Motor neuron (in vitro differentiated cells): ENCODE measurements around the gene CACNA1I. TPM values are rescaled to one million over a fixed set of nuclear protein-coding genes. Genes with fewer than 3 reads are reported as not detected.
"Not testable (repeated sequence)": the region's sequence is repeated elsewhere in the genome, so short reads cannot be mapped to it uniquely, and the experiment has no call there.

Experiments
- ATAC-seq, 8 experiments: fragments of 200-7000 bp; cut with Tn5 transposase; replicated peaks in 6 of 8; 2 replicates each; pipeline ENCODE4 v1.8.0; 2021; ENCODE audit warnings: mild to moderate bottlenecking in 8 of 8, moderate library complexity in 8 of 8
- H3K27ac ChIP-seq, 2 donors: fragments of 250-450 bp; sonication (Bioruptor Pico); 2 replicates each; pipeline ENCODE4 v1.9.0; 2021; ENCODE audit warnings: antibody characterized with exemption in 2 of 2, mild to moderate bottlenecking in 2 of 2, moderate library complexity in 1 of 2
- H3K4me1 ChIP-seq, 2 donors: fragments of 250-450 bp; sonication (Bioruptor Pico); replicated peaks in 1 of 2; 2 replicates each; pipeline ENCODE4 v1.6.1; 2021; ENCODE audit warnings: antibody characterized with exemption in 2 of 2, mild to moderate bottlenecking in 2 of 2, moderate library complexity in 1 of 2
- H3K4me3 ChIP-seq, 5 donors: fragments of 250-450 bp; sonication (Bioruptor Pico); 2 replicates each; pipeline ENCODE4 v1.9.0; 2021; ENCODE audit warnings: antibody characterized with exemption in 5 of 5, mild to moderate bottlenecking in 5 of 5, moderate library complexity in 4 of 5
- WGBS, 10 experiments: fragments of 450-650 bp; shearing (Covaris generic); methylation state at CpG; one replicate each; pipeline ENCODE4 v1.0.0; 2022; 5-methylcytosine and 5-hydroxymethylcytosine counted together
- in situ Hi-C, 9 experiments: fragments of 400-800 bp; cut with MboI; loops; one replicate each; pipeline ENCODE4 v1.15.0; 2021; ENCODE audit warnings: low sequenced_read_pairs in 9 of 9, low pct_unique_long_range_greater_than_20kb in 2 of 9; ENCODE audit not compliant: unreplicated experiment in 9 of 9
- total RNA-seq, 8 experiments: library from RNA; unstranded; fragments of 300-600 nt; gene quantifications; 2 replicates each; pipeline versions ENCODE4 v1.2.3 to v1.2.4, GENCODE V29; 2022

Gene CACNA1I
- total RNA-seq, 8 experiments from 2014 or later: 0.09 to 1.00 (median 0.24) TPM

DNA sequence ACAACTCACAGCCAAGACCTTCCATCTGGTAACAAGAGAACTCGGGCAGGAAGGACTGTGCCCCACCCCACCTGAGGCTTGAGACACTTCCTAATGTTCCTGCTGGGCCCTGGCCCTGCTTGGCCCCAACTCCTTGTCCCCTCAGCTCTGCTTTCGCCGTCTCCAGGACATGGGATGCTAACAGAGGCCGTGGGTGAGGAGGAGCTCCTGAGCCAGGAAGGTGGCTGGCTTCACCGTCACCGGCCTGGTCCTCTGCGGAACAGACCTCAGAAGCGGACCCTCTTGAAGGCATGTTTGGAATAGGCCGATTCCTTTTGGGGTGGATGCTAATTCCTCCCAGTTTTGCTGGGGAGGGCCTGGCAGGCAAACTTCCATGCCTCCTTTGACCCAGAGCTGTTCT is 154.3 kb downstream of the CACNA1I start:
- in situ Hi-C loops: no loop called here
- no peak for ATAC-seq
- Histone ChIP-seq H3K27ac (no peak overlapping the region), H3K4me1 (peaks cover 17 to 20% of the 10 kb centered on the region in 2 donors), H3K4me3 (no peak overlapping the region)
- 0 to 100% (median 43%) methylated on average over 1 to 5 of the region's 9 CpGs; no CpG with 5 or more reads in 6 of the 10 experiments for WGBS, 10 experiments

DNA sequence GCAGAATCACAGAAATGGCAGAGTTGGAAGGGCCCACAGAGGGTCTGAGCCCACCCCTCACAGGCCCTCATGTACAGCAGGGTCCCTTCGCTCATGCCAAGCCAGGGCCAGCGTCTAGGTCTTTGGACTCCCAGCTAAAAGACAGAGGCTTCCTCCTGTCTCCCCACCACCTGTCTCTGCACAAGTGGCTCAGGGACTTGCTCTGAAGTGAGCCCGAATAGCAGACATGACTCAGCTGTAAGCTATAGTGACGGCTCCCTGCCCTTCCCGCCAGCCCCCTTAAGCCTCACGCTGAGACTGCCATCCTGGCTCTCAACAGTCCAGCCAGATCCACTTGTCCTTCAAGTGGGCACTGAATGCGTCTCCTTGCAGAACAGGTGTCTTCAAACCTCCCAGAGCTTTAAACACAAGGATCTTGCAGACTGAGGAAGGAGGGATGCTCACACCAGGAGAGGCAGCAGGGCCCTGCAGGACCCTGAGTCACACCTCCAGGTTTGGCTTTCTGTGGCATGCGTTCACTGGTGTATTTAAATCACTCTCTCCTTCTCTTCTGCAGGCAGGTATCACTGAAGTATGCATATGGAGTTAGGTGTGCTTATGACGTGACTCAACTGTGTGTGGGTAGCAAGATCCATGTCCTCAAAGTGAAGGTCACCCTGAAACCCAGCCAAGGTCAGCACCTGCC is 154.9 kb downstream of the CACNA1I start:
- WGBS, 10 experiments: 0 to 100% (median 69%) methylated on average over 1 to 3 of the region's 9 CpGs; no CpG with 5 or more reads in 4 of the 10 experiments
- Histone ChIP-seq H3K4me3 (no peak overlapping the region), H3K4me1 (peaks cover 11 to 14% of the 10 kb centered on the region in 2 donors), H3K27ac (no peak overlapping the region)
- ATAC-seq: peak in 2 of 8 experiments; percentile 28
- in situ Hi-C loops: no loop called here

DNA sequence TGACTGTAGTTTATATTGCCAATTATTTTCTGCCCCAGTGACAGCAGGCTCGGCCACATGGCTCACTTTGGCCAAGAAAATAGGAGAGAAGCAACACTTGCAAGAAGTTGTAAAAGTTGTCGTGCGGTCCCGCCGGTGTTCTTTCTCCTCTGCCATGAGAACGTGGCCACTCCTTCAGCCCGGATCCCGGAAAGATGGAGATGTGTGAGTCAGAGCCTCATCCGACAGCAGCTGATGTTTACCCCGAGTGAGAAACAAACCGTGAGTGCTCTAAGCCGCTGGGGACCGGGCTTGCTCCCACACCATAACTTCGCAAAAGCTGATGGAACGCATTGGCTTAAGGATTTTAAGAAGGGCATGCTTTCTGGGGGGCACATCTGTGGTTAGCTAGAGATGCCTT is 157.0 kb downstream of the CACNA1I start:
- peaks cover 0 to 5% of the 10 kb centered on the region in 2 donors for H3K4me1 ChIP-seq
- H3K4me3 ChIP-seq: no peak overlapping the region
- peak in 2 of 8 experiments; percentile 32 to 54 for ATAC-seq
- WGBS, 10 experiments: 0 to 96% (median 64%) methylated on average over 1 to 5 of the region's 15 CpGs; no CpG with 5 or more reads in 3 of the 10 experiments
- in situ Hi-C loops: no loop called here
- no peak overlapping the region for H3K27ac ChIP-seq

DNA sequence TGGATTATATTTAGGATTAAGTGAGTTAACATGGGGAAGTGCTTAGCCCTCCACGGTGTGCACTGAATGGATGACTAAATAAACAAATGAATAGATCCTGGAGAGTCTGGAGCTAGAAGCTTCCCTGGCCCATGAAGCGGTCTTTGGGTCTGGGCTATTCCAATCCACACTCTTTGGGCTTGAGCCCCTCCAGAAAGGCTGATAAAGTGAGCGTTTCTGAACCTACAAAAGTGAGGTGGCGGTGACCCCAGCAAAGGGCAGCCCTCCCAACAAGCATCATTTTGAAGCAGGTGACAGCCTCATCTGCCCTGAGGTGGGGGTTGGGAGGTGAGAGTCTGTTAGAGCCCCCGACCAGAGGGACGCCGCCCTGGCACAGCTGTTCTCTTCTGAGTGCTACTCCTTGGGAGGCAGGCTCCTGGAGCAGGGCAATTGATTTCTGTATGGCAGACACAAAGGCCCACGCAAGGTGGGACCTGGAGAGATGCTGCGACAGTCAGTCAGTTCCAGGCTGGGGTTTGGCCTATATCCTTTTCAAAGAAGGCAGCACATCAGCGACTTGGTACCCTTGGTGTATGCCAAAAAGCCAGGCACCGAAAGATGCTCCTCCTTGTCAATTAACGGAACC is 157.8 kb downstream of the CACNA1I start:
- ATAC-seq: no peak
- H3K4me3 ChIP-seq: no peak overlapping the region
- H3K4me1 ChIP-seq: peaks cover 0 to 5% of the 10 kb centered on the region in 2 donors
- 36 to 100% (median 54%) methylated on average over 1 to 7 of the region's 12 CpGs; no CpG with 5 or more reads in 2 of the 10 experiments for WGBS, 10 experiments
- in situ Hi-C loops: no loop called here
- H3K27ac ChIP-seq: no peak overlapping the region

DNA sequence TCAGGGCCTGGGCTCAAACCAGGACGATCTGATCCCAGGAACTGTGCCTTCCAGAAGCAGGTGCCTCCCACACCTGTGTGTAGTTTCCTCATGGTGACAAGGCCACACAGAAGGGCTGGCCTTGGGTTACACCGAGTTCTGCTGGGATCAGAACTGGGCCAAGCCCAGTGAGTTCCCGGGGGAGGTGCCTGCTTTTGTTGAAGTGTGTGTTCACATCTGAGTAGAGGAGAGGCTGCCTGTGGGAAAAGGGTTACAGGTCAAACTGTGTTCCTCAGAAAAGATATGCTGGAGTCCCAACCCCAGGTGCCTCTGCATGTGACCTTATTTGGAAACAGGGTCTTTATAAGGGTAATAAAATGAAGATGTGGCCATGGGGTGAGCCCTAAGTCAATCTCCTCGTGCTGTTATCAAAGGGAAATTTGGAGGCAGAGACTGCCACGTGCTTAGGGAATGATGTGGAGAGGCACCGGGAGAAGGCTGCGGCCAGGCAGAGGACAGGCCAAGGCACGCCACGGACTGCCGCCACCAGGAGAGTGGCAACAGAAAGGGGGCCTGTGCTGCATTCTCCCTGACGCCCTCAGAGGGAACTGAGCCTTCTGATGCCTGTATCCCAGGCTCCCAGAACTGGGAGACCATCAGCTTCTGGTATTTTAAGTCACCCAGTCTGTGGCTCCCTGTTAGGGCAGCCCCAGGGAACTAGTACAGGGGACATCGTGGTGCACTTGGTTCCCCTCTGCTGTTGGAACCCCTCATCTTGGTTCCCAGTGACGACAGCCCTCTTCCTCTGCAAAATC is 158.8 kb downstream of the CACNA1I start:
- H3K4me3 ChIP-seq: no peak overlapping the region
- 10 to 85% (median 40%) methylated on average over 1 to 7 of the region's 13 CpGs; no CpG with 5 or more reads in 1 of the 10 experiments for WGBS, 10 experiments
- ATAC-seq: no peak
- no peak overlapping the region for H3K27ac ChIP-seq
- in situ Hi-C loops: no loop called here
- H3K4me1 ChIP-seq: peaks cover 0 to 5% of the 10 kb centered on the region in 2 donors

DNA sequence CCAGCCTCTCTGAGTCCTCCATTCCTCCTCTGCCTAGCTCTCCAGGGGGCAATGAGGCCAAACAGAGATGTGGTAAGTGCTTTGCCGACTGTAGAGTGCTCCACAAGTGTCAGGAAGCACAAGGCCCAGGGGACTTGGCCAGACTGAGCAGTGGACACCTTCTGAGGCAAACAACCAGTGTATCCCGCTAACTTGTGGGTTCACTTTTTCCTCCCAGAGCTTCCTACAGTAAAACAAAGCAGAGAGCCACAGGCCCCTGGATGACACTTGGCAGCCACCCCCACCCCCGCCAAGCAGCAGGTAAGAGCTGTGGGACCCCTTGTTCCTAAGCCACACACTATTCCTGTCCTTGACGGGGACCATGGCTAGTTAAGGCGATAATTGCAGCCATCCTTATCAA is 160.9 kb downstream of the CACNA1I start:
- 53 to 80% (median 80%) methylated on average over 1 to 4 of the region's 5 CpGs; no CpG with 5 or more reads in 6 of the 10 experiments for WGBS, 10 experiments
- in situ Hi-C loops: no loop called here
- ATAC-seq: no peak
- Histone ChIP-seq H3K4me1 (peaks cover 0 to 5% of the 10 kb centered on the region in 2 donors), H3K27ac (no peak overlapping the region), H3K4me3 (no peak overlapping the region)

DNA sequence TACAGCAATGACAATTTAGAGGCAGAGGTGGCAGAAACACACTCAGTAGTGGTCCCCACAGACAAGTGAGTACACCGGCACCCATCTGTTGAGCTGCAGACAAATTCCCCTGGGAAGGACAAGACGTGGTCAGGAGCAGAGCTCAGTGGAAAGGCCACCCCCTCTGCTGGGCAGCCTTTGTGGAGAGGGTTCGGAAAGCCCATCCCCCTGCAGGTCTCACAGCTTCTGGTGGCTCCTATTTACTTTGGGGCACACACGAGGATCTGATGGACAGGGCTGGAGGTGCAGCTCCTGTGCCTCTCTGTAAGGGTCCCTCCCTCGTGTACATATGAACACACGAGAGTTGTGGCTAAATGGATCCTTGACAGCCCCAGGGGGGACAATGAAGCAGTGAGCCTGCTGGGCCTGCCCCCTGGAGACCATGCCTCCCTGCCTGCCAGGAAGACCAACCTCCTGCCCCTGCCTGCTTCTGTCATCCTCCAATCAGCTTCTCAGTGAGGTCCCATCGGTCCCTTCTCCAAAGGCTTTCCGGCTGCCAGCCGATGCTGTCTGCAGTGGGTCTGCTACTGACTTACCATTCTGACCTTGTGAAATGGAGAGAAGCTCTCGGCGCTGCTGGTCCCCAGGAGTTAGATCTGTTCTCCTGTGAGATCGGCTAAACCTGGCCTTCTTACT is 161.5 kb downstream of the CACNA1I start:
- Histone ChIP-seq H3K27ac (no peak overlapping the region), H3K4me1 (peaks cover 0 to 5% of the 10 kb centered on the region in 2 donors), H3K4me3 (no peak overlapping the region)
- in situ Hi-C loops: no loop called here
- 47 to 80% (median 64%) methylated on average over 1 to 8 of the region's 12 CpGs; no CpG with 5 or more reads in 5 of the 10 experiments for WGBS, 10 experiments
- peak in 4 of 8 experiments; percentile 12 to 47 (median 22) for ATAC-seq

DNA sequence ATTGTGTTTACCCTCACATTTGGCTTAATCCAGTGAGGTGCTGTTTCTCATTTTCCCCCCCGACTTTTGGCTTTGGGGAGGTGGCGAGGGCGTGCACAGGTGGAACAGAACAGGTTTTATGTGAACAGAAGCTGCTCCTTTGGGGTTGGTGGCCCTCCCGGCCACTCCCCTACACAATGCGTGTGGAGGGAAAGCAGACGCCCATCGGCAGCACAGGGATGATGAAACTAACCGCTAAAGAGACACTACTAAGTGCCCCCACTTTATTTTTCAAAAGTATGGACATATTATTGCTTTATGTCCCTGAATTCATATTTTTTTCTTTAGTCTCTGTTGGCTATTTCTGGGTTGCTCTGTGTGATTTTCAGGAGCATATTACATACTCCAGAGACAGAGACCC is 162.1 kb downstream of the CACNA1I start:
- Histone ChIP-seq H3K27ac (no peak overlapping the region), H3K4me3 (no peak overlapping the region), H3K4me1 (peaks cover 0 to 5% of the 10 kb centered on the region in 2 donors)
- in situ Hi-C loops: no loop called here
- 11 to 100% (median 87%) methylated on average over 1 to 8 of the region's 8 CpGs; no CpG with 5 or more reads in 3 of the 10 experiments for WGBS, 10 experiments
- no peak for ATAC-seq

DNA sequence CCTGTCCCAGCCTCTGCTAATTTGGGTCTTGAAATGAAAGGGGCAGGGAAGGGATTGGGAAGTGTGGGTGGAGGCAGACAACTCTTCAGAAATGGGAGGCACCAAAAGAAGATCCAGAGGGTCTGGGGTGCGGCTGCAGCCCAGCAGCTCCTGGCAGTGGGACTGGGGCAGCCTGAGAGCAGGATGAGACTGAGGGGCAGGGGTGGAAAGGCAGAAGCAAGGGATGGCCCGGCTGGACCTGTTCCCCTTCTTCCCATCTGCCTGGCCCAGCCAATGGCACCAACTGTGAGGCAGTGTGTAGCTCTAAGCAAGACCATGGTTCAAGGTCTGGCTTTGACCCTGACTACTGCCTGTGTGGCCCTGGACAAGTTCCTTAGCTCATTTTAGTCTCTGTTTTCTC is 162.6 kb downstream of the CACNA1I start:
- Histone ChIP-seq H3K4me3 (no peak overlapping the region), H3K4me1 (peaks cover 0 to 7% of the 10 kb centered on the region in 2 donors), H3K27ac (no peak overlapping the region)
- in situ Hi-C loops: no loop called here
- no peak for ATAC-seq
- WGBS, 10 experiments: 0 to 80% (median 50%) methylated on average over 1 of the region's 2 CpGs; no CpG with 5 or more reads in 7 of the 10 experiments

DNA sequence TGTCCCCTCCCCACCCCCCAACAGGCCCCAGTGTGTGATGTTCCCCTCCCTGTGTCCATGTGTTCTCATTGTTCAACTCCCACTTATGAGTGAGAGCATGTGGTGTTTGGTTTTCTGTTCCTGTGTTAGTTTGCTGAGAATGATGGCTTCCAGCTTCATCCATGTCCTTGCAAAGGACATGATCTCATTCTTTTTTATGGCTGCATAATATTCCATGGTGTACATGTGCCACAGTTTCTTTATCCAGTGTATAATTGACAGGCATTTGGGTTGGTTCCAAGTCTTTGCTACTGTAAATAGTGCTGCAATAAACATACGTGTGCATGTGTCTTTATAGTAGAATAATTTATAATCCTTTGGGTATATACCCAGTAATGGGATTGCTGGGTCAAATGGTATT is 163.5 kb downstream of the CACNA1I start:
- 83% methylated on average over 1 of the region's 1 CpG; no CpG with 5 or more reads in 9 of the 10 experiments for WGBS, 10 experiments
- H3K4me1 ChIP-seq, H3K4me3 ChIP-seq, H3K27ac ChIP-seq, ATAC-seq, in situ Hi-C loops: not testable (repeated sequence)

DNA sequence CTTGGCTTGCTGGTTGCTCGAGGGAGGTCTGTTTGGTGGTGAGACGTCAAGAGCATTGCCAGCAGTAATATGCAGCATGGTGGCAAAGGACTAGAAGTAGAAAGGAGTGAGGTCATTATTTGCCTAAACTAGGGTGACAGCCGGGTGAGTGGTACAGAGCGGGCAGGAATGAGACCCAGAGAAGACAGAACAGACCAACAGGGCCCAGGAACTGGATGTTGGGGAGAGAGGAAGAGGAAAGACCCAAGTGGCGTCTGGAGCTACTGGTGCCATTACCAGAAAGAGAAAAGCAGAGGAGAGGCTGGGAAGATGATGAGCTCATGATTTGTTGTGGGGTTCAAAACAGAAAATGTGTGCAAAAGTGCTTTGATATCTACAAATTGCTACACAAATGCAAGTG is 164.3 kb downstream of the CACNA1I start:
- in situ Hi-C loops: no loop called here

DNA sequence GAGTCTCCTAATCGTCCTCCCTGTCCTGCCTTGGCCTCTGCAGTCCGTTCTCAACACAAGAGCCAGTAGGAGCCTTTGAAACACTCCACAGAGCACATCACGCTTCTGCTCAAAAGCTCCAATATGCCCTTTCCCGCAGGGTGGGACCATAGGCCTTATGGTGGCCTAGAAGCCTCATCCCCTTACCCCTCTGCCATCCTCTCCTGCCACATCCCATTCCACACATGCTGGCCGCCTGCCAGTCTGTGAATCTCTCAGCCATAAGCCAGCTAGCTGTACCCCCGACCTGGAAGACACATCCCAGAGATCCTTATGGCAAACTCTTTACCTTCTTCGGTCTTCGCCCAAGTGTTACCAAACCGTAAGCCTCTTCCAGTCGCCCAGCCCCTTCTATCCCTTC is 165.2 kb downstream of the CACNA1I start:
- H3K4me1 ChIP-seq: peaks cover 0 to 7% of the 10 kb centered on the region in 2 donors
- in situ Hi-C loops: no loop called here
- H3K27ac ChIP-seq: no peak overlapping the region
- WGBS, 10 experiments: 0 to 100% (median 83%) methylated on average over 1 to 9 of the region's 10 CpGs; no CpG with 5 or more reads in 3 of the 10 experiments
- ATAC-seq: no peak
- no peak overlapping the region for H3K4me3 ChIP-seq

More for the DNA sequence above, 164.3 kb downstream of the CACNA1I start:
- ATAC-seq: no peak
- Histone ChIP-seq H3K4me1 (peaks cover 0 to 7% of the 10 kb centered on the region in 2 donors), H3K27ac (no peak overlapping the region), H3K4me3 (no peak overlapping the region)
- WGBS, 10 experiments: 0 to 93% (median 80%) methylated on average over 1 to 4 of the region's 5 CpGs; no CpG with 5 or more reads in 3 of the 10 experiments
